HG02943 (cell line): ENCODE measurements around the gene PXK.
"Not testable (repeated sequence)": the region's sequence is repeated elsewhere in the genome, so short reads cannot be mapped to it uniquely, and the experiment has no call there.

Experiments used
- ATAC-seq: cut with Tn5 transposase; IDR thresholded peaks from one replicate; pipeline ENCODE4 v1.9.1; 2021; ENCODE audit warnings: mild to moderate bottlenecking, low read depth, moderate library complexity; ENCODE audit not compliant: unreplicated experiment

Gene PXK

DNA sequence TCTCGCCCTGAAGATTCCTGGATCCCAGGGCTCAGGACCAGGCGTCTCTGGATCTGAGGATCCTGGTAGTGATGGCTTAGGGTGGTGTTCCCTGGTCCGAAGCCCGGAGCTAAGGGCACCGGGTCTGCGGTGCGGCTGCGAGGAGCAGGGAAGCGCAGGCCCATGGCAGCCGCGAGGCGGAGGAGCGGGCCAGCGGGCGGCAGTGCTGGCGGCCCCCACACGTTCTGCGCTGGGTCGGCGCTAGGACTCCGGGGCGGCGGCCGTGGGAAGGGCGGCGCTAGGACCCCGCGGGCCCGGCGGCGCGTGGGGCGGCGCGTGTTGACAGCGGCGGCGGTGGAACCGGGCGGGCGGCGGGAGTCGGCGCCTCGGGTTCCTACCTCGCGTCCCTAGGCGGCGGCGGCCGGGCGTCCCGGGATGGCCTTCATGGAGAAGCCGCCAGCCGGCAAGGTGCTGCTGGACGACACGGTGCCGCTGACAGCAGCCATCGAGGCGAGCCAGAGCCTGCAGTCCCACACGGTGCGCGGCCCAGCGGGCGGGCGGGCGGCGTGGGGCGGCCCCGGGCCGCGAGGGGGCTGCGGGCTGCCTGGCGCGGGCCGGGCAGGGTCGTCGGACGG, at the start of gene PXK:
Gene PXK (plus strand): TSS at position 318 of the 614 bp plus-strand sequence. CDS start 97 bp downstream, at position 415.
- peak; percentile 70 for ATAC-seq

DNA sequence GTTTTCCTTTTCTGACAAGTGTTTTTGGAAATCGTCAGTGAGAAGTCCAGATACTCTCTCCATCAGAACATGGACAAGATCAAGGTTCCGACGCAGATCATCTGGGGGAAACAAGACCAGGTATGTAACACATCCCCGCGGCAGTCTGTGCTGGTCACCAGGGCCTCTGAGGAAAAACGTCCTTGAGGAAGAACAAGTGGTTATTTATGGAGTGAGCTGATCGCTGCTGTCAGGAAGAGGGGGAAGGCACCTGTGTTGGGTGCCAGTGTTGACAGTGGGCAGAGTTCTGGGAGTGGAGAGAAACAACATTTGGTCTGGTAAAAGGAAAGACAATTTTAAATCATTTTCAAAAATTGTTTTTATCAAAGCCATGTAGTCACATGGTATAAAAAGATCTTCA, 47.4 kb upstream of the PXK start:
- no peak for ATAC-seq

DNA sequence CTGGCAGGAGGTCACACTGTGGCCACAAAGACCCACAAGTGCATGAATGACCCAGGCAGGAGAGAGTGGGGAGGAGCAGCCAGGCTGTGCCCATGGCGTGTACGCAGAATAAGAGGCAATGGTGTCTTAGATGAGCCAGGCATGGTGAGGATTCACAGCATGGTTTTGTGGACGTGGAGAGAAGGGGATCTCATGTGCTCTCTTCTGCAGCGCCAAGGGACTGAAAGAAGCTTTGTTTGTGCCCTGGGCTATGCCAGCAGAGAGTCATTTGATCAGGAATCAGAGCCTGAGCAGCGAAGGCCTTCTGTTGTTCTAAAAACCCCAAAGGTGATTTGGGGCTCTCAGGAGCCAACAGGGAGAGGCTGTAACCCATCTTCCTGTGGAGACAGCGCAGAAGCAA, 45.3 kb upstream of the PXK start:
- no peak for ATAC-seq

- ATAC-seq, result no peak
Measured at GRCh38 chr3:58288011-58288728, 44.5 kb upstream of the PXK start.

- ATAC-seq, result not testable (repeated sequence)
Measured at GRCh38 chr3:58288964-58289613, 43.6 kb upstream of the PXK start.

DNA sequence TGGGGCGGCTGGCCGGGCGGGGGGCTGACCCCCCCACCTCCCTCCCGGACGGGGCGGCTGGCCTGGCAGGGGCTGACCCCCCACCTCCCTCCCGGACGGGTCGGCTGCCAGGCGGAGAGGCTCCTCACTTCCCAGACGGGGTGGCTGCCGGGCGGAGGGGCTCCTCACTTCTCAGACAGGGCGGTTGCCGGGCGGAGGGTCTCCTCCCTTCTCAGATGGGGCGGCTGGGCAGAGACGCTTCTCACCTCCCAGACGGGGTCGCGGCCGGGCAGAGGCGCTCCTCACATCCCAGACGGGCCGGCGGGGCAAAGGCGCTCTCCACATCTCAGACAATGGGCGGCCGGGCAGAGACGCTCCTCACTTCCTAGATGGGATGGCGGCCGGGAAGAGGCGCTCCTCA, 42.2 kb upstream of the PXK start:
- not testable (repeated sequence) for ATAC-seq

- ATAC-seq, result no peak
Measured at GRCh38 chr3:58291671-58292338, 40.9 kb upstream of the PXK start.

- ATAC-seq, result no peak
Measured at GRCh38 chr3:58292866-58293265, 39.8 kb upstream of the PXK start.

DNA sequence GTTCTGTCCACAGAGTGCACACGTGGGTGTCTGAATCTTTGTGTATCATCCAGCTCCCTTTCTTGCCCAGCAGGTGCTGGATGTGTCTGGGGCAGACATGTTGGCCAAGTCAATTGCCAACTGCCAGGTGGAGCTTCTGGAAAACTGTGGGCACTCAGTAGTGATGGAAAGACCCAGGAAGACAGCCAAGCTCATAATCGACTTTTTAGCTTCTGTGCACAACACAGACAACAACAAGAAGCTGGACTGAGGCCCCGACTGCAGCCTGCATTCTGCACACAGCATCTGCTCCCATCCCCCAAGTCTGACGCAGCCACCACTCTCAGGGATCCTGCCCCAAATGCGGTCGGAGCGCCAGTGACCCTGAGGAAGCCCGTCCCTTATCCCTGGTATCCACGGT, 39.2 kb upstream of the PXK start:
- ATAC-seq, result no peak

DNA sequence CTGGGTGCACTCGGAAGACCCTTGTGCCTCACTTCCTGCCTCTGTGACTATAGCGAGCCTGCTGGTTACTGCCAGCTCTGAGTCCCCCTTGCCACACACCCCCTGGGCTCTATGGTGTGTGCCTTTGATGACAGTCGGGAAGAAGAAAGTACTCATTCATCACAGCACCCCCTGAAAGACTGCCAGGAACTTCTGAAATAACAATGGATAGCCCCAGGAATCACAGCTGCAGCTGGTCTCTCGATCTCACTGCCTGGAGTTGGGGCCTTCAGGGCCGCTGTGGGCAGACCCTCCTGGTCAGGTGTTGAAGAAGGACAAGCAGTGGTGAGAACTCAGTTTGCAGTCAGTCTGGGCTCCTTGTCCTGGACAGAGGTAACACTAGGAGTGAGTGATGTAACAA, 36.4 kb upstream of the PXK start:
- ATAC-seq, result no peak

DNA sequence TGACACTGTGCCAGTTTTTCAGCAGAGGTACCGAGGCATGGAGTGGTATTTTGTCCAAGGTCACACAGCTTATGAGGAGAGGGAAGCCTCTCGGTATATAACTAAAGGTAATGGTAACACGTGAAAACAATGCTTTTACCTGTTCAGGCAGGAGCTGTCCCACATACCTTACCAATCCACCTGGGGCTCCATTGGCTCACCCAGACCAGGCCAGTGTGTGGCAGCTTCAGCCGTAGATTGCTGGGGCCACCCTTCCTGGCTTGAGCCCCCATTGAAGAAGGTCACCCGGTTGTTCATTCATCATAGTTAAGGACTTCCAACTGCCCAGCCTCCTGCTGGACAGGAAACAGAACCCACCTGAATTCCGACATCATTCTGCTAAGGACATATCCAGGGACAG, 35.8 kb upstream of the PXK start:
- ATAC-seq, result no peak

DNA sequence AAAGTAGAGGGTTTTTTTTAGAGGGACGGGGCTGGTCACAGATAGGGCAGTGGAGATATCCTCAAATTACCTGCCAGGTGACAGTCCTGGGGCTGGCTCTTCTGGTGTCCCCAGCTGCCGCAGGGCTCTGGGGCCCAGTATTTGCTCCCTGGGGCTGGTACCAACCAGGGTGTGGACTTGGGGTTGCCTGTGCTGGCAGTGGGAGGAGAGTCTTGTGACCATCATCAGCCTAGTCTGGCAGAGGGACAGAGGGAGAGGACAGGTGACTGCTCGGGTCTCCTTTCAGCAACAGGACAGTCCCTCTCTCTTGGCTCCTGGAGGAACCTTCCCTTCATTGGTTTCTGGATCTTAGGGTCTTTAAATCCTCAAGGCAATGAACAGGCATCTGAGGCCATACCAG, 34.5 kb upstream of the PXK start:
- no peak for ATAC-seq

- ATAC-seq, result no peak
Measured at GRCh38 chr3:58299075-58299474, 33.6 kb upstream of the PXK start.

DNA sequence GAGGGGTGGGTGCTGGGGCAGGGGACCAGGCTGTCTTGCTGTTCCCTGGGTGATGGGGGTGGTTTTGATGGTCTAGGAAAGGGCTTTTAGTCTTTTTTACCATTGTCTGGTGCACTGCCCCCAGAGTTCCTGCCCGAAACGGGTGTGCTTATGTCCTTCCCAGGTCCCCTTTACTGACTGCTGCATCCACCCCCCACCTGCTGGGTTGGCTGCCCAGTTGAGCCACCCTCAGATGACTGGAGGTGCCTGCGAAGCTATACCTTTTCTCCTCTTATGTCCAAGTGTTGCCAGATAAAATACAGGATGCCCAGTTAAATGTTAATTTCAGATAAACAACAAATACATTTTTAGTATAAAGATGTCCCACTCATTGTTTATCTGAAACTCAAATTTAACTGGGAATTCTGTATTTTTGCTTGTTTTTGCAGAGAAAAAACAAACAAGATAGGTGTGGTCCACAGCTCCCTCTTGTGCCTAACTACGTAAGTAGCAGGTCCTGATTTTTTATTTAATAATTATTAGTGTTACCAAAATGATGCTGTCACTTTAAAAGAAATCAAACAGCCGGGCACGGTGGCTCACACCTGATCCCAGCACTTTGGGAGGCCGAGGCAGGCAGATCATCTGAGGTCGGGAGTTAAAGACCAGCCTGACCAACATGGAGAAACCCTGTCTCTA, 32.7 kb upstream of the PXK start:
- ATAC-seq, result no peak

DNA sequence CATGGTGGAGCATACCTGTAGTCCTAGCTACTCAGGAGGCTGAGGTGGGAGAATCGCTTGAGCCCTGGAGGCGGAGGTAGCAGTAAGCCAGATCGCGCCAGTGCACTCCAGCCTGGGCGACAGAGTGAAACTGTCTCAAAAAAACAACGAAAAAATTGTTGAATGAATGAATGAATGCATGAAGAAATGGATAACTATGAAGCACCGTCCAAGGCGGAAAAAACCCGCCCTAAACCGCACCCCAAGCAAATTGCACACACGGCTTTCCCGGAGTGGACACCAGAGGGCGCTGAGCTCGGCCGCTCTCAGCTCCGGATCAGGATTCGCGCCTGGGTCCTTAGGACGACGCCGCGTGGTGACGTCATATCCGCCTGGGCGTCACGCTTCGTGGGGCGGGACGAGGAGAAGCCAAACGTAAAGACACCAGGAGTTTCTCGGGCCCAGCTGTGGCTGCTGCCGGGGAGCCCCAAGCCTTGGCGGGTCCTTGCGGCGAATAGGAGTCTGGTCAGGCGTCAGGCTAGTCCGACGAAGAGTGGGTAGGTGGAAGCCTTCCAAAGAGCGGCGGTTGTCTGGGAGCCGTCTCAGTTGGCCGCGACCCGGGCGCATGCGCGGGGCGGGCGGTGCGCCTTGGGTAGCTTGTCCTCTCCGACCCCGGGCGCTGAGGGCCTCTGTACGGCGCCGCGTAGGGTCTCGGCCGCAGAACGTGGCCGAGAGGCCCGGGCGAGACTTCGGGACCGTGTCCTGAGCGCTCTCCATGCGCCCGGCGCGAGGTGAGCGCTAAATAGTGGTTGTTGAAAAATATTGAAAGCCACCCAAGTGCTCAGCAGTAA, 26.6 kb upstream of the PXK start, which contains the start of the genes HTD2 and RPP14:
Gene HTD2 (plus strand): TSS at position 639 of the 830 bp plus-strand sequence. CDS start 11,094 bp downstream, outside the sequence.
Gene RPP14 (plus strand): TSS at position 364 of the 830 bp plus-strand sequence. CDS start 4,085 bp downstream, outside the sequence.
- ATAC-seq, result peak; percentile 87

- ATAC-seq, result no peak
Measured at GRCh38 chr3:58307639-58308215, 25.0 kb upstream of the PXK start.

- ATAC-seq, result no peak
Measured at GRCh38 chr3:58308728-58309127, 24.0 kb upstream of the PXK start.

DNA sequence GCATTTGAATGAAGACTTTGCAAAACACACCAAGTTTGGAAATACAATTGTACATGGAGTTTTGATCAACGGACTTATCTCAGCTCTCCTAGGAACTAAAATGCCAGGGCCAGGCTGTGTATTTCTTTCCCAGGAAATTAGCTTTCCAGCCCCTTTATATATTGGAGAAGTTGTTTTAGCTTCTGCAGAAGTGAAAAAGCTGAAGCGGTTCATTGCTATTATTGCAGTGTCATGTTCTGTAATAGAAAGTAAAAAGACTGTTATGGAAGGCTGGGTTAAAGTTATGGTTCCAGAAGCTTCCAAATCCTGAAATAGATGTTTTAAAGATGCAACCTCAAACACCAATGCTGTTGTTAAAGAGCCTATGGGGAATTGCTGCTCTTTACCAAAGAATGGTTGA, 14.9 kb upstream of the PXK start:
- no peak for ATAC-seq

DNA sequence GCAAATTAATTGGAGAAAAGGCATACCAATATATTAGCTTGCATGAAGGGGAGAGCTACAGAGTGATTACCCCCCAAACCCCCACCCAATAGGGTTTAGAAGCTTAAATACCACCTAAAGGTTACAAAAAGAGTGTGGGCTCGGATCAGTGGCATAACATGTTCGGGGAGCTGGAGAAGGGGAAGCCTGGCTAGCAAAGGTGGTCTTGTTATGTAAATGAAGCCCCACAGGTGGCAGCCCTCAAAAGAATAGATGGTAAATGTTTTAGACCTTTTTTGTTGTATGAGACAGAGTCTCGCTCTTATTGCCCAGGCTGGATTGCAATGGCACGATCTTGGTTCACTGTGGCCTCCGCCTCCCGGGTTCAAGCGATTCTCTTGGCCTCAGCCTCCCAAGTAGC, 10.9 kb upstream of the PXK start:
- no peak for ATAC-seq
